HG02852 (cell line): ENCODE measurements around the gene TBATA.

Experiments
- ATAC-seq: cut with Tn5 transposase; IDR thresholded peaks from one replicate; pipeline ENCODE4 v1.9.1; 2021; ENCODE audit warnings: mild to moderate bottlenecking, moderate library complexity; ENCODE audit not compliant: unreplicated experiment

Gene TBATA

DNA sequence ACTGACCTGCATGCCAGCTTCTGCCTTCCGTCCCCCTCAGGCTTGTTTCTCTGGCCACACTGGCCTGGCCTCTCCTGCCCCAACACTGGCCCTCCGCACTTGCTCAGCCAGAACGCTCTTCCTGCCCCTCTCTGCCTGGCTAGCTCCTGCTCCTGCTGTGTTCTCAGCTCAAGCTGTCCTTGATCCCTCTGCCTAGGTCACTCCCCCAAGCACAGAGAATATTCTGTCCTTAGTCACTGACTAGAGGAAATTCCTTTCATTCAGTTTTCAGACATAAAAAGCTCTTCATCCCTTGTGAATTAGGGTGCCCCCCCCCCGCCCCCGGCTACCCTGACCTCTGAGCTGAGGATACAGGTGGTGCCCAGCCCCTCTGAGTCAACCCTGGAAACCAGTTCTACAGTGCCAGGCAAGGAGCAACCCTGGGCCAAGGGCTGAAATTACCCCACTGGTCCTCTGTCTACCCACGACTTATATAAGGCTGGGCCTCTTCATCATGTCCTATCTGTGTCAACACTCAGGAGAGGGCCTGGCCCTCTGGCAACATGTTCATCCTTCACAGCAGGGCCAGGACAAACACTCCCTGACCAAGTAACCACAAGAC lies 23.9 kb upstream of the TBATA start:
- ATAC-seq = no peak

DNA sequence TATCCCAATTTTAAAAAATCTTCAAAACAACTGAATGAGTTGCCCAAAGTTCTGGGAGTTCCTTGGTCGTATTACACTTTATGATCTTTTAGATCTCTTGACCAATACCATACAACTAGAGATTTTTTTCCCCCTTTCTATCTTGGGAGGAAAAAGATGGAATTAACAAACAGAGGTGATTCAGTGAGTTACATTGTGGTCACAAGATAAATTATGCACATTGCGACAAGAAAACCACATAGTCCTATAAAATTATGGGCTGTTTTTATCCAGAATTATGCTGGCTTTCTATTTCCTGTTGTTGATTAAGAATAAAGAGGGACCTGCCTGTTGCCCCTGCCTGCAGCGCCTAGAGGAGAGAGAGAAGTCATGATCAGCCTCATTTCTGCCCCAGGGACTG lies 22.4 kb upstream of the TBATA start:
- no peak for ATAC-seq

DNA sequence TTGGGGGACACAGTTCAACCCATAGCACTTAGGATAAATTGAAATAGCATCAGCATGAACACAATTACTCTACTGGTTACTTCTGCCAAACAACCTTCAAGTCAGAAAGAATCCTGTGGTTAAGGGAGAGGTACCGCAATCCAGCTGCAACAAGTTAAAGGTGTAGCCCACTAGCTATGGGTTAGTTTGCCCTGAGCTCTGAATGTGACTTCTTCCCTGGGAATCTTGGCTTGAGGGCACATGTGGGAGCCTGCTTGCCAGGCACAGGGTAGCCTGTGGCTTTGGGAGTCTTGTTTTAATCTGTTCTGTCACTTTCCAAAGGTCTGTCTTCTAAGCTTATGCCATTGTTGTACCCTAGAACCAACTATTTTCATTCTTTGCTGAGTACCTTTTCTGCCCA lies 21.7 kb upstream of the TBATA start:
- ATAC-seq = no peak

DNA sequence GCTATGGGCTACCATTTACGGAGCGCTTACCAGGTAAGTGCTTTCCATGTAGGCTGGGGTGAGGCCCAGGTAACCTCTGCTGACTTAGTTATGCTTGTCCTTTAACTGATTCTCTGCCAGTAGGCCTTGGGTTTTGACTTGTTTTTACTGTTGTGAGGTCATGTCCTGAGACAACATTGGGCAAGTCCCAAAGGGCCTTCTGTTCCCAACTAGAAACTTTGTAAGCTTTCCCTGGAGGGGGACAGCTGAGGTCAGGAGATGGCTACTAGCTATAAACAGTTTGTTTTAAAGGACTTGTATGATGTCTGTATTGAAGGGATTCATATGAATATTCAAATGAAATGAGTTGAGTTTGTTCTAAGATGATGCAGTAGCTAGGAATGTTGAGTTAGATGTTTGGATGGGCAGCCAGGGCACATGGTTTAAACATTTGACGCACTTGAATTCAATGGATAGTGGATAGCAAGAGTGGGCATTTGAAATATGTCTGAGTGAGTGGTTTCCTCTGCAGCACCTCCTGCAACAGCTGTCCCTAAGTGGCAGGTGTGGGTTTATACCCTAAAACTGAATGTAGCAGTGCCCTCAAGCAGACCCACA lies 20.5 kb upstream of the TBATA start:
- ATAC-seq = no peak

DNA sequence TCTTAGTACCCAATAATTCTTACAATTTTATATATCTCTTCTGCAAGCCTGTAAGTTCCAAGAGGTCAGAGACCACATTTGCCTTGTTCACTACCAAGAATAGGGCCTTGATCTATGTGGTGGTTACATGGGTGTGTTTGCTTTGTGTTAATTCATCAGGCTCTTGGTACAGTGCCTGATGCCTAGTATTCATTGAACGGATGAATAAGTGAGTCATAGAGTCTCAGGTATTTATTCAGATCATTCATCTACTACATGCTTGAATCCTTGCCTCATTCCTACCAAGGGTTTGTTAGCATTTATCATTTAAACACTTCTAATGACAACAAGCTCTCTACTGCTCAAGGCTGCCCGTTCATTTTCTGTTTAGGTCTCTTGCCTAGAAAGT lies 19.2 kb upstream of the TBATA start:
- no peak for ATAC-seq

DNA sequence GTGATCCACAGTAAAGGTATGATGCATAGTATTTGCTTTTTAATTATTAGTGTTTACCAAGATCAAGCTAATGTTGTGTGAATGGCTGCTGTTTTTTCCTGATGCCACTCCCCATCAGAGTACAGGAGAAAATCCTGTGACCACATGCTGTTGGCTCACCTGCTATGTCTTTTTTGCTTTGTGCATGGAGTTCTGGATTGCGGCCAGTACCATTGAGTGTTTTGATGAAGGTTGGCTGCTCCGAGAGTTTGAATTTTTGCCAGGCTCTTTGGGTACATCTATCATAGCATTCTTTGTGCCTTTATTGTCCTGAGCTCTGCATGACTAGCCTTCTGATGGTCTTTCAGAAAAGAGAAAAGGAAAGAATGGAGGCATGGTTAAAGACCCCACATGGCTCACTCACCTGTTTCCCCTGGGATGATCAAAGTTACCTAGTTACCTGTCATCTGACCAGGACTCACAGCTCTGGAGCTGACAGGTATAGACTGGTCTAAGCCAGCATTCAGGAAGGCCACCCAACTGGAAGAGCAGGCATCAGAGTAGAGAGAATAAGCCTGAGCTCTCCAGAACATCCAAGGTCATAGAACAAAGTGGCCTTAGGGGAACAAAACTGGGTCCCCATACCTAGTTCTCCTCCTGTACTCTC lies 18.7 kb upstream of the TBATA start:
- no peak for ATAC-seq

DNA sequence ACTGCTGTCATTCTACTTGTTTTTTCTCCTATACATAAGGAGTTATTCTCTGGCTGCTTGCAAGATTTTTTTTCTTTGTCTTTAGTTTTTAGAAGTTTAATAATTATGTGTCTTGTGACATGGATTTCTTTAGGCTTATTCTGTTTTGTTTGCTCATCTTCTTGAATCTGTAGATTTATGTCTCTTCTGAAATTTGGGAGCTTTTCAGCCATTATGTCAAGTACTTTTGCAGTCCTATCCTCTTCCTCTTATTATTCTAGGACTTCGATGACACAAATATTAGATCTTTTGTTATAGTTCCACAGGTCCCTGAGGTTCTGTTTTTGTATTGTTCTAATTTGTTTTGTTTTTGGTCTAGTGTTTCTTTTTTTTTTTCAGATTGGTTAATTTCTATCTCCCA lies 16.7 kb upstream of the TBATA start:
- no peak for ATAC-seq

DNA sequence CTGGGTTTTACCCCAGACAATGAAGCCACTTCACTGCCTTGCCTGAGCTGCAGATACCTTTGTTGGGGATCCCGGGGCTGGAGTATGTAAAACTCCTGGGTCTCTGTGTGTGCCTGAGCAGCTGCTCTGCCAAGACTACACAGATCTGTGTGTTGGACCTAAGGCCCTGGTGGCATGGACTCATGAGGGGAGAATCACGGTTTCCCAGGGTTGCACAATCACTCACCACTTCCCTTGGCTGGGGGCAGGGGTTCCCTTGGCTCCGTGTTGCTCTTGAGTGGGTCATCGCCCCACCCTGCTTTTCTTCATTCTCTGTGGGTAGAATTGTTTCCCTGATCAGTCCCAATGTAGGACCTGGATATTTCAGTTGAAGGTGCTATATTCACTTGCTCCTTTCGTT lies 13.9 kb upstream of the TBATA start:
- ATAC-seq = no peak

DNA sequence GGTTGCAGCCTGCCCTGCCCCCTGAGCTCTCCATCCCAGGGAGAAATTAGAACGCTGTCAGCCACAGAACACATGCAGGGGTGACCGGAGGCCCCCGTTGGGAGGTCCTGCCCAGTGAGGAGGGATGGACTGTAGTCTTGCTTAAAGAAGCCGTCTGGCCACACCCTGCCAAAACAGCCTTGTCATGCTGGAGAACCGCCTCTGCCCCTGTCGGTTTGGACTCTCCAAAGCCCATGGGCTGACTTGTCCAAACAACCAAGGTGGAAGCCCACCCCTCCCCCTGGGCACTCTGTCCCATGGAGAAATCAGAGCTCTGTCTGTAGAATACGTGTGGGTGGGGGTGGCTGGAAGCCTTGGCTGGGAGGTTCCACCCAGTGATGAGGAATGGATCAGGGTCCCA lies 12.7 kb upstream of the TBATA start:
- no peak for ATAC-seq

DNA sequence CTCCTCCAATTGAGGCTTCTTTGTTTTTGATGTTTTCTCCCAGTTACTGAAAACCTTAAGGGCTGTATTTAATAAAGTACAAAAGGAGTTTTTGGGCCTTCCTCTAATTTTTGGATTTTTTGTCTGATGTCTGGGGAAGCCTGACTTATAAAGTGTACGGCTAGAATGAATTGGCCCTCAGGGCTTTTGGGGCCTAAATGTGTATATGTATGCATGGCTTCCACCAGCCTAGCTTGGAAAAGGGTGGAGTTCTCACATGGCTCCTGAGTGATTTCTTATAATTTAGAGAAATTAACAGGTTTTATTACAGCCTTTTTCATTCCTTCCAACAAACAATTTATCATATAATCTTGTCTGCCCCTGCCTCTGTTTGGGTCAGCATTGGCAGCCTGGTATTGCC lies 10.4 kb upstream of the TBATA start:
- no peak for ATAC-seq

DNA sequence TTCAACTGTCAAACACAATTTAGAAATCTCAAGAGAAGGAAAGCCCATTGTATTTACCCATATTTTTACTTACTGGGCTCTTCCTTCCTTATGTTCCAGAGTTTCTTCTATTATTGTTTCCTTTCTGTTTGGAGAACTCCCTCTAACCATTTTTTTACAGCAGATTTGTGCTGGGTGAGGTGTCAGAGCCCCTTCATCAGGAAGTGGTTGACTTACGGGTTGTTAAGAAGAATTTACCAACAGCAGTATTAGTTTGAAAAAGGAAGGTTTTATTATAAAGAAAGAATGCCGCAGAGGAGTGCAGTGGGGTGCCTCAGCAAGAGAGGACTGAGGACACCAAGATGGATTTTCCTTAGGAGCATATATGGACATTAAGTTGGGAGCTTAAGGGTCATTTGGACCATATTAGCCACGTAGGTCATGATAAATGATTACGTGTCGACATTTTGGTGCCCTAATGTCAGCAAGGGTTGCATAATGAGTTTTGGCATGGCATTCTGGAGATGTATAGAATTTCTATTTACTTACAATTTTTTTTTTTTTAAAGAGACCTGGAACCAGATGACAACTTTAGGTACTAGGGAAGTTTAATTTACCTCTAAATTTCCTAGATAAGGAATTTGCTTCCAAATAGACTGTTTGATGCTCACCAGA lies 6.3 kb upstream of the TBATA start:
- ATAC-seq = no peak

DNA sequence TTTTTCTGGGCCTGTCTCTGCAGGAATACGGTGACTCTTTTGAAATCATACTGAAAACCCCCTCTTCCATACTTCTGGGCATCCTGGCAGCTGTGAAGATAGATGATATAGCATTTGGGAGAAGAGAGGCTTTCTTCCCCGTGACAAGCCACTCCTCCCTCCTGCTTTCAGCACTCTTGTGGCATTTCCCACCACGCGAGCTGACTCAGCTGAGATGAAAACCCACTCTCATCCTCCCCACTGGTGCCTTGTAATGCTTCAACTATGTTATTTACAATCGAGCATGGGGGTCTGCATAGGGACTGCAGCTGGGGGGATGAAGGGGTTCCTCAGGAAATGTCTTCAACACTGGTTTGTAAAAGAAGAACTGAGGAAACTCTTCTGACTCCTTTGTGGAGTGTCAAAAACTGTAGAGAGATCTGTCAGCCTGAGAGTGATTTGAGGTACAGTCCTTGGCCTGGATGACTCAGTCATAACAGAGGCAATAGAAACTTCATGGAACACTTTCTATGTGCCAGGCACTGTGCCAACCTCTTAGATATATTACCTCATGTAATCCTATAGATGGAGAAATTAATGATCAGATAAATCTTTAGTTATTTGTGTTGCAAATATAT lies 1.7 kb upstream of the TBATA start:
- ATAC-seq = no peak

DNA sequence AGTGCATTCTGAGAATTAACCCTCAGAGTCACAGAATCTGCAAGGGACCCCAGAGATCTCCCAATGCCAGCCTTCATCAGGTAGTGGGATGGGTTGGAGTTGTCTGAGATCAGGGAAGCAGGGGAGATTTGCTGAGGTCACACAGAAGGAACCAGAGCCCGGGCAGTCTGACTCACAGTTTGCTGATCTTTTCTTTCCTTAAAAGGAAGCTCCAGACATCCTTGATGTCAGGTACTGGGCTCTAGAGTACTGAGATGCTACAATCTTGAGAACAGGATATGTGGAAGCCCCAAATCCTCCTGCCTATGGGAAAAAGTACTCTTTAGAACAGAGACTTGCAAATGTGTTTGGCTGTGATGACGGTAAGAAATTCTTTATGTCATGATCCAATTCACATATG lies 706 bp downstream of the TBATA start:
- ATAC-seq = no peak

DNA sequence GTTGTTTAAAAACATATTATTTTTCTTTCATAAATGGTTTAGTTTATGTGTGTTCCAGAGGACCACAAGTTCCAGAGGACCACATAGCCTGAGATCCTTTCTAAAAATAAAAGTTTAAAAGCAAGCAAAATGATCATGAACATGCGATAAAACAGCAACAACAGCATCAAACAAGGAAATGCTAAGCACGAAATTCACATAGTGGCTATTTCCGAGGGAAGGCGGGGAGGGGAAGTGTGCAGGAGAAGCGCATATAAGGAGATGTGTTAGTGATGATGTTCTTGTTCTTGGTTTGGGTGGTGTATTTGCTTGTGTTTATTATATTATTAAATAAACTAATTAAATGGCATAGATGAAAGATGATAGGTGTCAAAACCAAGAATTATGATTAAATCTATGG lies 1.2 kb downstream of the TBATA start:
- no peak for ATAC-seq

DNA sequence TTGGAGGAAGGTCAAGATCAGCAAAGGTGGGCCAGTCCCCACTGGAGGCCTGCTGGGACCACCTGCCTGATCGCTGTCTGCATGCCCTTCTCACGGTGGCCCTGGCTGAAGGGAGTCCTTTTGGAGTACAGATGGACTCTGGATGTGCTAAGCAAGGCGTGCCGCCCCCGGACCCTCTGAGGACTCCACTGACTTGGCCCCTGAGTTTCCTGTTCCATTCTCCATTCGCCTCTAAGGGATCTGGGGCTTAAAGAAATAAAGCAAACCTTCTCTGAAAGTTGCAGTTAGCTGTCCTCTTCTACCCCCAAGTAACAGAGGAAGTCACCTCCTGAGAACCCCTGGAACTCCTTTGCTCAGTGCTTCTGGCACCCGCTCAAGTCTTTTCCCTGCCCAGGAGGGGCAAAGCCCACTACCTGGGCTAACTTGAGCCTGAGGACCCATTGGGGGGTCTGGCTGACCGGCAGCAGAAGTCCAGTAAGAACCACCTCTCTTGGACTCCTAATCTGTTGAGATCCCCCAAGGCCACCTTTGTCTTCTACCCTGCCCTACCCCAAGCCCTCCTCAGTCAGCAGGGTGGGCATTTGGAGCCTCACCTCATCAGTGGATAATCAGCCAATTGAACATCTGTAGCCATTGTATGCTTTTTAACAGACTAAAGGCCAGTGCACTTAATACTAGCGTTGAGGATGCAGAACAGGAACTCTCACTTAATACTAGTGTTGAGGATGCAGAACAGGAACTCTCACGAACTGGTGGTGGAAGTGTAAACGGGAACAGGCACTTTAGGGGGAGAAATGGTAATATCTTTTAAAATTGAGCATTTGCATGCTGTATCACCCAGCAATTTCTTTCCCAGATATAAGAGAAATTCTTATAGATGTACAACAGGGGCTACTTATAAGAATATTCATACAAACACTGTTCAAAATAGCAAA lies 2.2 kb downstream of the TBATA start:
- no peak for ATAC-seq

DNA sequence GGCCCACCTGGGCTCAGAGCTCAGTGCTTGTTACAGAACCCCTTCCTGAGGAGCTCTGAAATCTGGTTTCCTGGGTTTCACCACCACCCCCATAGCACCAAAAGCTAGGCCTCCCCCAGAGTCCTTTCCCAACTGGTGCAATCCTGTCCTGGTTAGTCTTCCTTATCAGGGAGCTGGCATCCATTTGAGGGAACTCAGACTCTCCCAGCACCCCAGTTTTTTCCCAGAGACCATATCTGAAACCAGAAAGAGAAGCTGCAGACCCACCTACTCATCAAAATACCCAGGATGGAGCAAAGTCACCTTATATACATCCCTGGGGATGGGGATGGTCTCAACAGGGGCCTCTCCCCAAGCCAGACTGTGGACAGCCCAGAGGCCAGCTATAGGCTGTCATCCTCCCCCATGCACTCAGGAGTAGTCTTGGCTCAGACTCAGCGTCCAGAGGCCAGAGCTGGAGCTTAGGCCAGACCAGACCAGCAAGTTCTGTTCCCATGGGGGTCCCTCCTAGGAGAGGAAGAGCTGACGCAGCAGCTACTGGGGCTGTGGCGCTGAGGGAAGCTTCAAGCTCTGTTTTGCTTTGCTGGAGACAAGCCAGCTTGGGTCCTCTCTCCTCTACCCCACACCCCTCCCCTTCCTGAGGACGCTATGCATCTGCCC lies 3.0 kb downstream of the TBATA start:
- no peak for ATAC-seq

DNA sequence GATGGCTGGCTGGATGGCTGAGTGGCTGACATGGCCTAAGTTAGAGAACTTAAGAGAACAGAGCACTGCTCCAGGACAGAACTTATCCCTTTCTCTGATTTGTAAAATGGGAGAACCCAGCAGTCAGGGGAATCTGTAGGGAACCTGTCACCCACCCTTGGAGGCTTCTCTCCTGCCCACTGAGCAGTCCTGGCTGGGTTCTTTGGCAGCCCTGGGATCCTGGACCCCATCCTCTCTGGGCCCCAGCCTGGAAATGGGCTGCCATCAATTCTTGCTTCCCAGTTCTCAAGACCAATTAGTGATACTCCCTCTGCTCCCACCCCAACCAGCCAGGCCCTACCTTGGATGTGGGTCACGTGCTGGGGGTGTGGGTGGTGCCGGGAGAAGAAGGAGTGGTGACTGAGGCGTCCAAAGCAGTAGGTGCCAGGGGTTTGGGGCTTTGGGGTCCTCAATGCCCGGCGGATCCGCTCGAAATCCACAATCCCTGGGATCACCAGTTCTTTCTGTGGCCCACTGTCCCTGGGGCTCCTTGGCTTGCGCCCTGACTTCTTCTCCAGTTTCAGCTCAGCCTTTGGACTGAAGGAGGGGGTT lies 3.6 kb downstream of the TBATA start:
- ATAC-seq = no peak

DNA sequence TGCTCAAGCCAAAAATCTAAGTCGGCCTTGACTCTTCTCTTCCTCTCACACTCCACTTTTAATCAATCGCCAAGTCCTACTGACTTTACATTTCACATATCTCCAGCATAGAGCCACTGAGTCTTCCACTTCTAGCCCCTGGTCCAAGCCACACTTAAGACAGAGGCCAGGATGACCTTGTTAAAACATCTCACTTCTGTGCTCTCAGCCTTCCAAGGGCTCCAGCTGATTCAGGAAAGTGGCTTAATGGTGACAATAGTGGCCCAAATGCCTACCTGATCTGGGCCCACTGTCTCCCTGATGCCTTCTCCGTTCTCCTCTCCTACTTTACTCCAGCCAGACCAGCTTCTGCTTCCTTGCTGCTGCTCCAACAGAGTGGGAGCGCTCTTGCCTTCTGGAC lies 4.4 kb downstream of the TBATA start:
- no peak for ATAC-seq

DNA sequence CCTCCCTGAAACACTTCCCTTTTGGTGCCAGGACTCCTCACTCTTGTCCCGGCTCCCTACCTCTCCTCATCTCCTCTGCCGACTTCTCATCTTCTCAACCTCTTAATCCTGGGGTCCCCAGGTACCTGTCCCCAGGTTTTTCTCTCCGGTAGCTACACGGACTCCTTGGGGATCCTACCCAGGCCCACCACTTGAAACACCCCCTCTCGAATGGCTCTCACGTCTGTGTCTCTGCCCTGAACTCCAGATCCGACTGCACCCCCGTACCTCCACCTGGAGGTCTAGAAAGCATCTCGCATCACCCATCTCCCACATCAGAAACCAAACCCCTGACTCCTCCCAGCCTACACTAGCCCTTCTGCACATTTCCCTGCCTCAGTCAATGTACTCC lies 4.8 kb downstream of the TBATA start:
- ATAC-seq = no peak
